IPS-18c (cell line): ENCODE measurements around the gene MT1B.
"Not testable (repeated sequence)": the region's sequence is repeated elsewhere in the genome, so short reads cannot be mapped to it uniquely, and the experiment has no call there.

Source experiments
- H3K4me3 ChIP-seq: 2 replicates; pipeline ENCODE4 v1.7.0; 2013; ENCODE audit warnings: low read depth, mild to moderate bottlenecking, low read length, moderate library complexity; ENCODE audit not compliant: insufficient read depth
- H3K9me3 ChIP-seq: one replicate; pipeline ENCODE4 v1.6.1; 2013; ENCODE audit warnings: mild to moderate bottlenecking, low read length, moderate library complexity; ENCODE audit not compliant: control insufficient read depth, insufficient read depth

MT1B gene

GRCh38 chr16:56649271-56649670 lies 2.4 kb upstream of the MT1B start:
- no peaks in the 10 kb centered on the region for H3K9me3 ChIP-seq
- H3K4me3 ChIP-seq, result no peak overlapping the region

- H3K4me3 ChIP-seq, result no peak overlapping the region
- no peaks in the 10 kb centered on the region for H3K9me3 ChIP-seq
These were observed 1.9 kb upstream of the MT1B start for GRCh38 chr16:56649820-56650219.

- no peak overlapping the region for H3K4me3 ChIP-seq
These were observed 914 bp downstream of the MT1B start for GRCh38 chr16:56652600-56652999.

GRCh38 chr16:56653218-56653617 lies 1.5 kb downstream of the MT1B start:
- Histone ChIP-seq H3K4me3 (no peak overlapping the region), H3K9me3 (peaks cover 2% of the 10 kb centered on the region)

More at GRCh38 chr16:56652600-56652999, 914 bp downstream of the MT1B start:
- H3K9me3 ChIP-seq, result no peaks in the 10 kb centered on the region

GRCh38 chr16:56657555-56658326 lies 6.1 kb downstream of the MT1B start, which contains the start of gene MT1F:
TSS of gene MT1F (plus strand) at chr16:56657959. CDS start at chr16:56658059, 100 bp downstream.
- peaks cover 4% of the 10 kb centered on the region for H3K9me3 ChIP-seq
- peak within 1 kb of the TSS; percentile 52 for H3K4me3 ChIP-seq

- Histone ChIP-seq H3K9me3 (peaks cover 4% of the 10 kb centered on the region), H3K4me3 (peak overlapping the region; percentile 52)
These were observed 6.7 kb downstream of the MT1B start for GRCh38 chr16:56658327-56658875.

GRCh38 chr16:56662357-56663354 lies 11.0 kb downstream of the MT1B start:
- Histone ChIP-seq H3K4me3 (peak overlapping the region; percentile 49; the same call in 1 of the 2 replicates), H3K9me3 (peaks cover 4% of the 10 kb centered on the region)

GRCh38 chr16:56664506-56664905 lies 12.8 kb downstream of the MT1B start:
- Histone ChIP-seq H3K4me3 (no peak overlapping the region), H3K9me3 (no peaks in the 10 kb centered on the region)

- not testable (repeated sequence) for H3K4me3 ChIP-seq, H3K9me3 ChIP-seq
These were observed 13.9 kb downstream of the MT1B start for GRCh38 chr16:56665286-56666261.

- Histone ChIP-seq H3K4me3 (peak within 1 kb of the TSS; percentile 36), H3K9me3 (no peaks in the 10 kb centered on the region)
These were observed 16.2 kb downstream of the MT1B start, which contains the start of gene MT1G for GRCh38 chr16:56667581-56668571. TSS of gene MT1G (minus strand) at chr16:56668065. CDS start at chr16:56667993, 72 bp downstream.

GRCh38 chr16:56669005-56669839 lies 17.5 kb downstream of the MT1B start, which contains the start of gene MT1H:
TSS of gene MT1H (plus strand) at chr16:56669814. CDS start at chr16:56669885, 71 bp downstream.
- Histone ChIP-seq H3K4me3 (peak within 1 kb of the TSS; percentile 21), H3K9me3 (no peaks in the 10 kb centered on the region)

- H3K4me3 ChIP-seq, result peak overlapping the region; percentile 21
- H3K9me3 ChIP-seq, result no peaks in the 10 kb centered on the region
These were observed 18.3 kb downstream of the MT1B start for GRCh38 chr16:56669840-56670619.

GRCh38 chr16:56670620-56670934 lies 18.9 kb downstream of the MT1B start:
- H3K9me3 ChIP-seq, result no peaks in the 10 kb centered on the region

GRCh38 chr16:56671691-56672090 lies 20.0 kb downstream of the MT1B start:
- not testable (repeated sequence) for H3K4me3 ChIP-seq, H3K9me3 ChIP-seq

More at GRCh38 chr16:56670620-56670934, 18.9 kb downstream of the MT1B start:
- no peak overlapping the region; the same call in 1 of the 2 replicates for H3K4me3 ChIP-seq
